Keratinocyte (primary cell): ENCODE measurements around the gene APOBEC3C. TPM values are rescaled to one million over a fixed set of nuclear protein-coding genes. Genes with fewer than 3 reads are reported as not detected.

Source experiments
- DNase-seq: peaks from one replicate; pipeline ENCODE4 v3.0.0-alpha.2; 2011; ENCODE audit warnings: low read depth, missing footprints, low spot score
- FAIRE-seq: peaks from 2 replicates; lab custom pipeline; 2011; peaks lifted over from hg19 to GRCh38; lab: Jason Lieb, UNC
- H2AFZ ChIP-seq: 2 replicates; pipeline ENCODE4 v1.6.0; 2012; ENCODE audit warnings: low read length, control low read depth, inconsistent platforms; ENCODE audit not compliant: control insufficient read depth
- H3K27ac ChIP-seq: 2 replicates; pipeline ENCODE4 v1.5.1; 2011; ENCODE audit warnings: low read length; ENCODE audit not compliant: control insufficient read depth, insufficient read depth
- H3K27me3 ChIP-seq: 3 replicates; pipeline ENCODE4 v1.6.0; 2011; ENCODE audit warnings: low read length; ENCODE audit not compliant: control insufficient read depth, insufficient read depth; ENCODE audit errors: extremely low read depth
- H3K36me3 ChIP-seq, 2 experiments: 2 replicates in 1 of 2; 3 replicates in 1 of 2; pipeline ENCODE4 v1.5.1; 2011; ENCODE audit warnings: low read length in 2 of 2, mild to moderate bottlenecking in 1 of 2; ENCODE audit not compliant: control insufficient read depth in 2 of 2, insufficient read depth in 2 of 2; ENCODE audit errors: extremely low read depth in 1 of 2
- H3K4me1 ChIP-seq: 3 replicates; pipeline ENCODE4 v1.5.1; 2011; ENCODE audit warnings: low read length; ENCODE audit not compliant: control insufficient read depth, insufficient read depth; ENCODE audit errors: extremely low read depth
- H3K4me2 ChIP-seq: 3 replicates; pipeline ENCODE4 v1.6.0; 2011; ENCODE audit warnings: low read depth, low read length; ENCODE audit not compliant: control insufficient read depth, insufficient read depth; ENCODE audit errors: extremely low read depth
- H3K4me3 ChIP-seq, 3 experiments: fragments of 200-600 bp in 1 of 3; sonication (generic) in 1 of 3; 2 replicates in 2 of 3; 3 replicates in 1 of 3; pipeline ENCODE4 v1.5.1; 2011 to 2016; ENCODE audit warnings: low read length in 3 of 3, mild to moderate bottlenecking in 3 of 3, control low read depth in 2 of 3, inconsistent platforms in 1 of 3, low read depth in 1 of 3, mixed read lengths in 1 of 3, mixed run types in 1 of 3, moderate library complexity in 1 of 3; ENCODE audit not compliant: control insufficient read depth in 2 of 3, insufficient read depth in 2 of 3; ENCODE audit errors: extremely low read depth in 1 of 3
- H3K79me2 ChIP-seq: 2 replicates; pipeline ENCODE4 v1.6.0; 2012; ENCODE audit warnings: low read length; ENCODE audit not compliant: control insufficient read depth, insufficient read depth
- H3K9ac ChIP-seq: 3 replicates; pipeline ENCODE4 v1.6.0; 2011; ENCODE audit warnings: low read length; ENCODE audit not compliant: control insufficient read depth, insufficient read depth; ENCODE audit errors: extremely low read depth
- H3K9me1 ChIP-seq: 3 replicates; pipeline ENCODE4 v1.6.0; 2011; ENCODE audit warnings: low read length; ENCODE audit not compliant: control insufficient read depth, insufficient read depth; ENCODE audit errors: extremely low read depth
- H3K9me3 ChIP-seq: 2 replicates; pipeline ENCODE4 v1.5.1; 2012; ENCODE audit warnings: low read depth, low read length; ENCODE audit not compliant: control insufficient read depth
- H4K20me1 ChIP-seq: 3 replicates; pipeline ENCODE4 v1.6.0; 2011; ENCODE audit warnings: low read length; ENCODE audit not compliant: control insufficient read depth, insufficient read depth; ENCODE audit errors: extremely low read depth
- EZH2 ChIP-seq: IDR thresholded peaks from one replicate; pipeline ENCODE4 v1.6.1; 2012; ENCODE audit warnings: inconsistent platforms, mild to moderate bottlenecking, low read length, moderate library complexity
- dilution Hi-C: fragments of 300-500 bp; cut with MboI; formaldehyde crosslinking; loops from one replicate; pipeline ENCODE4 v1.7.0; 2020; ENCODE audit warnings: low sequenced_read_pairs; ENCODE audit not compliant: extremely low pct_ligation_motif_present
- polyA plus RNA-seq, 5 experiments: library from polyadenylated mRNA; depleted of rRNA in 3 of 5; stranded (reverse) in 3 of 5; stranded (forward) in 1 of 5; unstranded in 1 of 5; fragments of >200 nt; gene quantifications; 1 replicate in 1 of 5; 2 replicates in 3 of 5; 3 replicates in 1 of 5; pipeline versions ENCODE4 v1.2.1 to v1.2.3, GENCODE V29; 2011 to 2012; ENCODE audit warnings: missing spikeins in 2 of 5, low read depth in 1 of 5, low replicate concordance in 1 of 5
- TF ChIP-seq, protein P1 (sequence below), 3 experiments: IDR thresholded peaks in 1 of 3; conservative IDR thresholded peaks in 1 of 3; optimal IDR thresholded peaks in 1 of 3; 2 replicates in 2 of 3; 3 replicates in 1 of 3; pipeline versions ENCODE3 to v1.5.1; 2011; ENCODE audit warnings: low read length in 3 of 3, mild to moderate bottlenecking in 3 of 3, moderate library complexity in 2 of 3, control low read depth in 1 of 3, inconsistent platforms in 1 of 3; ENCODE audit not compliant: insufficient read depth in 2 of 3; ENCODE audit errors: extremely low read depth in 1 of 3

The APOBEC3C gene
- polyA plus RNA-seq, 1 donor (not counting 4 experiments of a cell fraction or from before 2014, with no cell fraction given): 34.7 TPM

DNA sequence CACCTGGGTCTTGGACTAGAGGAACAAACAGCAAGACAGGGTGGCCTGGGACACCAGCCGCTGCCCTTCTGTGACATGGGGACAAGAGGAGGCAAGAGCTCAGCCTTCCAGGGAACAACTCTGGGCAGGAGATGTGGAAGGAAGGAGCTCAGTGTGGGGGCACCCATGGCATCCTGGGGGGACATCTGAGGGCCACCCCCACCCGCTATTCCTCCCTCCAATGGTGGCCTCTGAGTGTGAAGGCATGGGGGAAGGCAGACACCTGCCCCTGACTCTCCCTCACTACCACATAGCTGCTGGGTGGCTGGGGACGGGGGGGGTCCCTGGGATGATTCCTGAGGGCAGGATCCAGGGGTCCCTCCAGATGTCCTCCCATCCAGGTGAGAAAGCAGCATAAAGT lies 27.4 kb upstream of the APOBEC3C start:
- H3K36me3 ChIP-seq: no peaks in the 10 kb centered on the region
- dilution Hi-C loops: no loop called here
- peaks cover 2% of the 10 kb centered on the region for H3K9me3 ChIP-seq
- FAIRE-seq (no peak), DNase-seq (no peak)
- H4K20me1 ChIP-seq: no peaks in the 10 kb centered on the region
- no peaks in the 10 kb centered on the region for H3K27me3 ChIP-seq
- no peaks in the 10 kb centered on the region for H3K79me2 ChIP-seq
- no peak overlapping the region for H3K9ac ChIP-seq
- no peak overlapping the region for H3K4me2 ChIP-seq
- H3K4me3 ChIP-seq: no peak overlapping the region
- no peak overlapping the region for H2AFZ ChIP-seq
- H3K4me1 ChIP-seq: peaks cover 19% of the 10 kb centered on the region
- no peak overlapping the region for H3K27ac ChIP-seq
- H3K9me1 ChIP-seq: no peaks in the 10 kb centered on the region
- TF ChIP-seq, protein P1, sequence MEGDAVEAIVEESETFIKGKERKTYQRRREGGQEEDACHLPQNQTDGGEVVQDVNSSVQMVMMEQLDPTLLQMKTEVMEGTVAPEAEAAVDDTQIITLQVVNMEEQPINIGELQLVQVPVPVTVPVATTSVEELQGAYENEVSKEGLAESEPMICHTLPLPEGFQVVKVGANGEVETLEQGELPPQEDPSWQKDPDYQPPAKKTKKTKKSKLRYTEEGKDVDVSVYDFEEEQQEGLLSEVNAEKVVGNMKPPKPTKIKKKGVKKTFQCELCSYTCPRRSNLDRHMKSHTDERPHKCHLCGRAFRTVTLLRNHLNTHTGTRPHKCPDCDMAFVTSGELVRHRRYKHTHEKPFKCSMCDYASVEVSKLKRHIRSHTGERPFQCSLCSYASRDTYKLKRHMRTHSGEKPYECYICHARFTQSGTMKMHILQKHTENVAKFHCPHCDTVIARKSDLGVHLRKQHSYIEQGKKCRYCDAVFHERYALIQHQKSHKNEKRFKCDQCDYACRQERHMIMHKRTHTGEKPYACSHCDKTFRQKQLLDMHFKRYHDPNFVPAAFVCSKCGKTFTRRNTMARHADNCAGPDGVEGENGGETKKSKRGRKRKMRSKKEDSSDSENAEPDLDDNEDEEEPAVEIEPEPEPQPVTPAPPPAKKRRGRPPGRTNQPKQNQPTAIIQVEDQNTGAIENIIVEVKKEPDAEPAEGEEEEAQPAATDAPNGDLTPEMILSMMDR (optimal IDR thresholded peaks at IDR 0.05 in 1 of 3, IDR thresholded peaks at IDR 0.05 in 1 of 3, conservative IDR thresholded peaks at IDR 0.05 in 1 of 3; ENCODE audit: extremely low read depth in 1 of 3, insufficient read depth in 2 of 3, low read length in 3 of 3): no peak

DNA sequence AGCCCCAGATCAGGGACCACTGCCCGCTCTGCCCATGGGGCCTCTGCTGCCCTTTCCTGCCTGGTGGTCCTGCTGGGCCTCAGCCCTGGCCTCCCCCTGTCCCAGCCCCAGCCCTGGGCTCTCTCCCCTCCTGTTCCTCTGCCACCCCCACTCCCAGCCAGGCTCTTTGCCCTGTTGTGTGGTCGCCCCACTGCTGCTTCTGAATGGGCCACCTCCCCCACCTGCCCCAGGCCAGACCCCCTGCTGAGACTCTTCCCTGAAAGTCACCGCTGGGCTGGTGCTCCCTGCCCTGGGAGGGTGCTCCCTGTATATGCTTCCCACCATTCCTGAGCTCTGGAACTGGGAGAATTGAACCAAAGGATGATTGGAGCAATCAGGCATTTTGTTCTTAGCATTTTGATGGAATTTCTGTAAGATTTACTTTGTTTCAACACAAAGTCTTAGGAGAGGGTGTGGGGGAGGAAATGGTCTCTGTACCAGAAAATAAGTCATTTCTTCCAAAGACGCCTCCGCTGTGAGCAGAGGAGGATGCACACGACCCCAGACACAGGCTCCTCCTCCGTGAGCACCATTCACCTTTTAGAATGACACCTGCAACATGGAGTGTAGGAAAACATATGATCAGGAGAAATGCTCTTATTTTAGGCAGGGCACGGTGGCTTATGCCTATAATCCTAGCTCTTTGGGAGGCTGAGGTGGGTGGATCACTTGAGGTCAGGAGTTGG lies 26.7 kb upstream of the APOBEC3C start:
- no peak for DNase-seq
- dilution Hi-C loops: no loop called here
- no peak overlapping the region for H3K4me2 ChIP-seq
- no peak overlapping the region for H3K27ac ChIP-seq
- H3K4me3 ChIP-seq: no peak overlapping the region
- no peak overlapping the region for H2AFZ ChIP-seq
- H3K9me3 ChIP-seq: peaks cover 2% of the 10 kb centered on the region
- peak; percentile 5 for FAIRE-seq
- H3K27me3 ChIP-seq: no peaks in the 10 kb centered on the region
- no peak overlapping the region for H3K9ac ChIP-seq
- H3K79me2 ChIP-seq: no peaks in the 10 kb centered on the region
- H3K36me3 ChIP-seq: no peaks in the 10 kb centered on the region
- H4K20me1 ChIP-seq: no peaks in the 10 kb centered on the region
- TF ChIP-seq, protein P1 (optimal IDR thresholded peaks at IDR 0.05 in 1 of 3, IDR thresholded peaks at IDR 0.05 in 1 of 3, conservative IDR thresholded peaks at IDR 0.05 in 1 of 3; ENCODE audit: extremely low read depth in 1 of 3, insufficient read depth in 2 of 3, low read length in 3 of 3): no peak
- TF ChIP-seq EZH2: no peak
- peaks cover 13% of the 10 kb centered on the region for H3K4me1 ChIP-seq
- H3K9me1 ChIP-seq: no peaks in the 10 kb centered on the region
